NT2/D1 (cell line): ENCODE data around the gene PLEKHA7.

ENCODE experiments used
- SUZ12 ChIP-seq: IDR thresholded peaks from 2 replicates; pipeline ENCODE4 v1.6.1; 2011; ENCODE audit not compliant: insufficient read length, insufficient read depth; ENCODE audit errors: extremely low read depth
- YY1 ChIP-seq: IDR thresholded peaks from 2 replicates; pipeline ENCODE4 v1.6.1; 2011; ENCODE audit not compliant: insufficient read length, insufficient read depth
- ZNF274 ChIP-seq: IDR thresholded peaks from 2 replicates; pipeline ENCODE4 v1.6.1; 2011; ENCODE audit warnings: mild to moderate bottlenecking, low read depth, low read length

DNA sequence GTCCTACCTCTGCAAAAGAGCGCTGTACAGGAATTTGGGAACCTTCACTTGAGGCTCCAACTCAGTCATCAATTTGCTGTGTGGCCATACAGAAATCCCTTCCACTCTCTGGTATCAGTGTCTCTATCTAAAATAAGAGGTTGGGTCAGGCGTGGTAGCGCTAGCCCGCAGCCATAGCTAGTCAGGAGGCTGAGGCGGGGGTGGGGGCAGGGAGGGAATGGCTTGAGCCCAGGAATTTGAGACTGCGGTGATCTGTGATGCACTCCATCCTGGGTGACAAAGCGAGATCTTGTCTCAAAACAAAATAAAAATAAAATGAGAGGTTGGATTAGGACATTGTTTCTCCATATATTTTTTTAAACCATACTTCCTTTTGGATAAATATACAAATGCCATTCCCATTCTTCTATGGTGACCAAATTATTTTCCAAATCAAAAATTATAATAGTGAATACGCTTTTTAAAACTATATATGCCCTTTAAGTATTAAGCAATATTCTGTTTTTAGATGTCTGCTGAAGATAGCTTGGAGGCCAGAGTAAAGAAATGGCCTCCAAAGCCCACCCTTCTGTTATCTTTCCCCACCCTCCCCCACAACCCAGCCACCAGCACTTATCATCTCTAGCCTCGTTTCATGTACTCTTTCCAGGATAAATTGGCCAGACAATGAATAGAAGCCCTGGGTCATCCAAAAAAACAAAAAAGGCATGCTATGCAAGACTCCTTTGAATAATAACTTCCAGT, 87.2 kb downstream of the PLEKHA7 start:
- no peak for TF ChIP-seq ZNF274
- no peak for TF ChIP-seq YY1
- no peak for TF ChIP-seq SUZ12
